Activated B cell treated with CpG ODN at 0.5 μM for 24 hours (primary cell): ENCODE data around the gene GNB3. TPM values are rescaled to one million over a fixed set of nuclear protein-coding genes. Genes with fewer than 3 reads are reported as not detected.
"Not testable (repeated sequence)": the region's sequence is repeated elsewhere in the genome, so short reads cannot be mapped to it uniquely, and the experiment has no call there.

Experiments
- ATAC-seq: fragments of 200-7000 bp; cut with Tn5 transposase; one replicate; pipeline ENCODE4 v1.10.0; 2021; ENCODE audit warnings: low read depth, mild to moderate bottlenecking, moderate library complexity
- CTCF ChIA-PET: fragments of 350-600 bp; sonication (Branson Sonifier 250); formaldehyde crosslinking; loops from one replicate; lab custom pipeline; 2021; ENCODE audit warnings: antibody characterized with exemption; lab: Charles Lee
- POLR2A ChIA-PET: fragments of 350-600 bp; sonication (Branson Sonifier 250); formaldehyde crosslinking; loops from one replicate; lab custom pipeline; 2021; ENCODE audit warnings: antibody characterized with exemption; lab: Charles Lee
- DNase-seq: peaks from one replicate; pipeline ENCODE4 v3.0.0; 2022
- H3K27ac Mint-ChIP-seq: one replicate; pipeline ENCODE4 v1.8.0; 2020; ENCODE audit warnings: mixed read lengths
- H3K27me3 Mint-ChIP-seq: one replicate; pipeline ENCODE4 v1.8.0; 2021; ENCODE audit warnings: mixed read lengths
- H3K36me3 Mint-ChIP-seq: one replicate; pipeline ENCODE4 v1.8.0; 2021; ENCODE audit warnings: low read depth, mixed read lengths
- H3K4me1 Mint-ChIP-seq: one replicate; pipeline ENCODE4 v1.8.0; 2021; ENCODE audit warnings: mixed read lengths
- H3K4me3 Mint-ChIP-seq: one replicate; pipeline ENCODE4 v1.8.0; 2020; ENCODE audit warnings: mild to moderate bottlenecking, mixed read lengths
- H3K9me3 Mint-ChIP-seq: one replicate; pipeline ENCODE4 v1.8.0; 2020; ENCODE audit warnings: mixed read lengths
- CTCF ChIP-seq: fragments of 200-600 bp; IDR thresholded peaks from one replicate; pipeline ENCODE4 v1.8.0; 2022; ENCODE audit warnings: antibody characterized with exemption, mild to moderate bottlenecking
- intact Hi-C: fragments of 100-400 bp; cut with micrococcal nuclease; formaldehyde crosslinking; loops from one replicate; pipeline ENCODE4 v1.15.1; 2024
- total RNA-seq: library from RNA; stranded (reverse); gene quantifications from 2 replicates; pipeline ENCODE4 v1.2.3, GENCODE V29; 2022

The GNB3 gene
- total RNA-seq, 1 donor from 2014 or later, result 0.60 TPM

- H3K4me3 Mint-ChIP-seq, result no peak overlapping the region
These were observed 20.2 kb downstream of the GNB3 start for GRCh38 chr12:6860942-6861341.

DNA sequence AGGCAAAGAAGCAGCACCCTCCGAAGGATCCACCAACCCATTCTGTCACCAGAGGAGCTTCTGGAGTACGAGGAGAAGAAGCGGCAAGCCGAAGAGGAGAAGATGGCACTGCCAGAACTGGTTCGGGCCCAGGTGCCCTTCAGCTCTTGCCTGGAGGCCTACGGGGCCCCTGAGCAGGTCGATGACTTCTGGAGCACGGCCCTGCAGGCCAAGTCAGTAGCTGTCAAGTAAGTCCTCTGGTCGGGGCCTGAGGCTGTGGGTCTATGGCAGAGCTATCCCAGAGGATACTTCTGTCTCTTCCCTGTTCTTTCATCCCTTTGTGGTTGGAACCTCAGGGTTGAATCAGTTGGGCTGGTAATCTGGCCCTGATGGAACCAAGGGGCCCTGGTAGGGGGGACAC is 20.7 kb downstream of the GNB3 start:
- DNase-seq, result no peak
- POLR2A ChIA-PET, result interaction anchor here (1.8 kb wide), 1 partner anchor 9 kb away, joined by 6 read pairs; the partner anchor contains the start of gene USP5
- no peaks in the 10 kb centered on the region for H3K9me3 Mint-ChIP-seq

More at GRCh38 chr12:6860942-6861341, 20.2 kb downstream of the GNB3 start:
- H3K36me3 Mint-ChIP-seq, result peaks cover 92% of the 10 kb centered on the region
- ATAC-seq, result no peak
- H3K27me3 Mint-ChIP-seq, result no peaks in the 10 kb centered on the region
- intact Hi-C loops, result no loop called here
- no peaks in the 10 kb centered on the region for H3K4me1 Mint-ChIP-seq
- no peak overlapping the region for H3K27ac Mint-ChIP-seq
- ChIA-PET CTCF (no interaction called here), POLR2A (interaction anchor here (1.8 kb wide), 1 partner anchor 9 kb away, joined by 6 read pairs; the partner anchor contains the start of gene USP5)
- no peaks in the 10 kb centered on the region for H3K9me3 Mint-ChIP-seq
- TF ChIP-seq CTCF, result no peak
- no peak for DNase-seq

GRCh38 chr12:6863033-6863432 is 22.3 kb downstream of the GNB3 start:
- H3K4me3 Mint-ChIP-seq, result no peak overlapping the region
- H3K4me1 Mint-ChIP-seq, result peaks cover 14% of the 10 kb centered on the region
- peaks cover 76% of the 10 kb centered on the region for H3K36me3 Mint-ChIP-seq
- POLR2A ChIA-PET, result interaction anchor here (1.1 kb wide), 1 partner anchor 11 kb away, joined by 3 read pairs; the partner anchor contains the start of gene USP5
- no peaks in the 10 kb centered on the region for H3K27me3 Mint-ChIP-seq
- no peaks in the 10 kb centered on the region for H3K9me3 Mint-ChIP-seq
- CTCF ChIA-PET, result interaction anchor here (0.6 kb wide), 1 partner anchor 70 kb away, joined by 3 read pairs; no protein-coding TSS in a partner anchor
- intact Hi-C loops, result no loop called here
- ATAC-seq (no peak), DNase-seq (no peak)
- TF ChIP-seq CTCF, result no peak
- no peak overlapping the region for H3K27ac Mint-ChIP-seq

More for the DNA sequence above, 20.7 kb downstream of the GNB3 start:
- peaks cover 90% of the 10 kb centered on the region for H3K36me3 Mint-ChIP-seq
- CTCF ChIA-PET, result no interaction called here
- H3K27me3 Mint-ChIP-seq, result no peaks in the 10 kb centered on the region
- no peak overlapping the region for H3K27ac Mint-ChIP-seq
- no peak for TF ChIP-seq CTCF
- no peak overlapping the region for H3K4me3 Mint-ChIP-seq
- ATAC-seq, result no peak
- H3K4me1 Mint-ChIP-seq, result peaks cover 2% of the 10 kb centered on the region
- intact Hi-C loops, result no loop called here

DNA sequence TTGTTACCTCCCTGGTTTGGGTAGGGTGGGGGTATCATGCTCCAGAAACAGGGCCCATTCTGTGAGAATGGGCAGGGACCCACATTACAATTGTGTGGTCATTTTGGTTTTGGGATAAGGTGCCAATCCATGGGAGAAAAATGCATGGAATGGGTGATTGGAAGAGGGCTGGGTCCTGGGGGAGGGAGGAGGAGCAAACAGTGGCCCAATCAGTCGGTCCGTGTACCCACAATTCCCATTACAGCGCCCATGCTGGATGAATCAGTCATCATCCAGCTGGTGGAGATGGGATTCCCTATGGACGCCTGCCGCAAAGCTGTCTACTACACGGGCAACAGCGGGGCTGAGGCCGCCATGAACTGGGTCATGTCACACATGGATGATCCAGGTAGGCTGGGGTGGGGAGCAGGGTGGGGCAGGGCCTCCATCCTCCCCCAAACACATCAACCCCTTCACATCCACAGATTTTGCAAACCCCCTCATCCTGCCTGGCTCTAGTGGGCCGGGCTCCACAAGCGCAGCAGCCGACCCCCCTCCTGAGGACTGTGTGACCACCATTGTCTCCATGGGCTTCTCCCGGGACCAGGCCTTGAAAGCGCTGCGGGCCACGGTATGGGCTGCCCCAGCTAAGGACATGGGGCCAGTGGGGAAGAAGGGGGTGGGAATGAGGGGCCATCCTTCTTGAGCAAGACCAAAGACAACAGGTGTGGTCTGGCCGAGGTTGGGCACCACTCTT is 23.0 kb downstream of the GNB3 start:
- no peak for TF ChIP-seq CTCF
- Mint-ChIP-seq H3K4me1 (peaks cover 21% of the 10 kb centered on the region), H3K27ac (no peak overlapping the region), H3K9me3 (no peaks in the 10 kb centered on the region), H3K36me3 (peaks cover 69% of the 10 kb centered on the region), H3K4me3 (no peak overlapping the region), H3K27me3 (no peaks in the 10 kb centered on the region)
- no peak for ATAC-seq
- intact Hi-C loops, result no loop called here
- CTCF ChIA-PET, result no interaction called here
- DNase-seq, result no peak
- POLR2A ChIA-PET, result interaction anchor here (1.1 to 11.1 kb wide), 2 partner anchors 10 to 11 kb away, joined by 3 to 190 read pairs; partner anchors contain the start of genes CDCA3 and USP5

DNA sequence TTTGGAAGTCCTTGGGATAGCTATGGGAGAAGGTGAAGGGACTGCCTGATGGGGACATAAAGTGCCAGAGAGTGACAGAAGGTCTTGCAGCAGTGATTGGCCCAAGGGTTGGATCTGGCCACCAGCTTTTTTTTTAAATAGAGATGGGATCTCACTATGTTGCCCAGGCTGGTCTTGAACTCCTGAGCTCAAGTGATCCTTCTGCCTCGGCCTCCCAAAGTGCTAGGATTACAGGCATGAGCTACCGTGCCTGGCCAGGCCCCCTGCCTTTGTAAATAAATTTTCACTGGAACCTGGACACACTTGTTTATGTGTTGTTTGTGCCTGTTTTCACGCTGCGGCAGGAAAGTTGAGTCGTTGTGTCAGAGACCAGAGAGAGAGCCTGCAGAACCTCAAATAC is 24.6 kb downstream of the GNB3 start:
- intact Hi-C loops, H3K27ac Mint-ChIP-seq: not testable (repeated sequence)

More for the DNA sequence above, 24.6 kb downstream of the GNB3 start:
- ATAC-seq, H3K27me3 Mint-ChIP-seq, DNase-seq, CTCF ChIA-PET, H3K4me3 Mint-ChIP-seq, H3K9me3 Mint-ChIP-seq: not testable (repeated sequence)
- POLR2A ChIA-PET, result interaction anchor here (0.6 to 11.1 kb wide), 5 partner anchors 12 to 1071 kb away, joined by 4 to 190 read pairs (median 5); partner anchors contain the start of genes C12orf57, CDCA3, RNU7-1 and USP5
- H3K36me3 Mint-ChIP-seq, result peaks cover 67% of the 10 kb centered on the region
- peaks cover 31% of the 10 kb centered on the region for H3K4me1 Mint-ChIP-seq
